H54 (cell line): ENCODE data around the gene CD244.

Experiments used
- DNase-seq: peaks from one replicate; pipeline ENCODE4 v3.0.0; 2011; ENCODE audit warnings: low spot score, mixed read lengths; ENCODE audit not compliant: insufficient read length
- FAIRE-seq: peaks from 3 replicates; lab custom pipeline; 2011; peaks lifted over from hg19 to GRCh38; lab: Jason Lieb, UNC
- POLR2A ChIP-seq: IDR thresholded peaks from 2 replicates; pipeline ENCODE4 v1.6.1; 2011; ENCODE audit warnings: low read depth, mild to moderate bottlenecking, low read length

The CD244 gene

GRCh38 chr1:160781914-160782689 lies 80.6 kb downstream of the CD244 start:
- no peak for FAIRE-seq
- TF ChIP-seq POLR2A: no peak
- DNase-seq: no peak

- TF ChIP-seq POLR2A: no peak
- DNase-seq (no peak), FAIRE-seq (no peak)
Observed at GRCh38 chr1:160781186-160781766, 81.4 kb downstream of the CD244 start.

GRCh38 chr1:160780398-160780755 lies 82.3 kb downstream of the CD244 start:
- DNase-seq (no peak), FAIRE-seq (no peak)
- no peak for TF ChIP-seq POLR2A
